GM12874 (cell line): ENCODE measurements around the gene MAP4K3.

Experiments used
- TF ChIP-seq, protein P1 (sequence below): IDR thresholded peaks from 2 replicates; pipeline ENCODE4 v1.5.1; 2011; ENCODE audit warnings: low read depth, mild to moderate bottlenecking, control low read depth, low read length, moderate library complexity; ENCODE audit not compliant: insufficient read depth

Gene MAP4K3

DNA sequence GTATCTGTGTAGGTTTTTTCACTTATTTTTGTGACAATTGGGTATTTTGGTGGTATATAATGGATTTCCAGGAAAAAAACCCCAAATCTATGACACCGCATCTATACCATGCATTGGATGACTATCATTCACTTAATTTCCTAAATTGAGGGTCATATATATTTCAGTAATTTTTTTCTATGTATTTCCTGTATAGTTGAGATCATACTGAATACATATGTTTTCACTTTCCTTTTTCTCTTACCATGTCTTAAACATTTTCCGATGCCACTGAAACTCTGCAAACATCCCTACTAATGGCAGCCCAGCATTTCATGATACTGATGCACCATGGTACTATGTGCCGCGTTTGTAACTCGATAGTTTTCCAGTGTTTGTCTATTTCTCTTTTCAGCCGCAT lies 233.7 kb downstream of the MAP4K3 start:
- TF ChIP-seq, protein P1, sequence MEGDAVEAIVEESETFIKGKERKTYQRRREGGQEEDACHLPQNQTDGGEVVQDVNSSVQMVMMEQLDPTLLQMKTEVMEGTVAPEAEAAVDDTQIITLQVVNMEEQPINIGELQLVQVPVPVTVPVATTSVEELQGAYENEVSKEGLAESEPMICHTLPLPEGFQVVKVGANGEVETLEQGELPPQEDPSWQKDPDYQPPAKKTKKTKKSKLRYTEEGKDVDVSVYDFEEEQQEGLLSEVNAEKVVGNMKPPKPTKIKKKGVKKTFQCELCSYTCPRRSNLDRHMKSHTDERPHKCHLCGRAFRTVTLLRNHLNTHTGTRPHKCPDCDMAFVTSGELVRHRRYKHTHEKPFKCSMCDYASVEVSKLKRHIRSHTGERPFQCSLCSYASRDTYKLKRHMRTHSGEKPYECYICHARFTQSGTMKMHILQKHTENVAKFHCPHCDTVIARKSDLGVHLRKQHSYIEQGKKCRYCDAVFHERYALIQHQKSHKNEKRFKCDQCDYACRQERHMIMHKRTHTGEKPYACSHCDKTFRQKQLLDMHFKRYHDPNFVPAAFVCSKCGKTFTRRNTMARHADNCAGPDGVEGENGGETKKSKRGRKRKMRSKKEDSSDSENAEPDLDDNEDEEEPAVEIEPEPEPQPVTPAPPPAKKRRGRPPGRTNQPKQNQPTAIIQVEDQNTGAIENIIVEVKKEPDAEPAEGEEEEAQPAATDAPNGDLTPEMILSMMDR, result no peak

DNA sequence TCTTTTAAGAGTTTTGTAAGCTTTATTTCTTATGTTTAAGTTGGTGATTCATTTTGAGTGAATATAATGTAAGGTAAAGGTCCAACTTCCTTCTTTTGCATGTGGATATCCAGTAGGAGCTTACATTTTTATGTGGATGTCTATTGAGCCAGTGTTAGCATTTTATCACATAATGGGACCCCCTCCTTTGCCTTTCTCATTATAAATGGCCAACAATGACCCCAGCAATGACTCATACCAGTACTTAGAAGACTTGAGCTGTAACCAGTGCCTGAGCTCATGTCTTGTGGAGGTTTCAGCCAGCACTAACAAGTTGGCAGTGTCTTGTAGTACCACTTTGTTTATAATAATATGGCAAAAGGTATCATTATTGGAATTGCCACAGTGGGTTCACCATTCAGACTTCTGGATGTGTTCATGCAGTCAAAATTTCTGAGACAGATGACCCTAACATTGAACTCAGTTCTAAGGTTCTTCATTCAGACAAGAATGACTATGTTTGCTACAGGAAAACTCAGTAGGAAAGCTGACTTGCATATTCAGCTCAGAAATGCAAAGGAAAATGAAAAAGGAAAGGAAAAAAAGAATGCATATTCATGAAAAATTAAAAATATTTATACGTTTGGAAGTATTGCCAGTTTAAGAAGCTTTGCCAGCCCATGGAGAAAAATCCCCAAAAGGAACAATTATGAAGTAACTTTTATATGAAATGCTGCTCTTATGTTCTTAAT lies 234.3 kb downstream of the MAP4K3 start:
- TF ChIP-seq, protein P1, result no peak
